Measurements from ENCODE around the gene CCDC138.

DNA sequence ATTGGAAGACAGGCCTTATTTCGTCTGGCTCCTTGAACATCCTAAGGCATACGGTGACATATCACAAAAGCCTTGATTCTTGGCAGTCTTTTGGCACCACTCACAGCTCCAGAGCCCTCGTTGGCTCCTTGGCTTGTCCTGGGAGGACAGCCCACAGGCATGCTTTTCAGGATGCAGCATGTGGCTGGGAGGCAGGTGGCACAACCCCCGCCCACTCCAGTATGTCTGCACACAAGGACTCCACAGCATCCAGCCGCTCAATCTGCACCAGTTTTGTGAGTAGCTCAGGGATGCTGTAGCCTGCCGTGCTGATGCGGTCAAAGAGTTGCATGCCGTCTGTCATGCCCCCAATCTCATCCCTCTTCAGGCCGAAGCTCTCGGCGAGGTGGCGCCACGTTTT lies 110.2 kb downstream of the CCDC138 start:
- TF ChIP-seq HCFC1 (IDR thresholded peaks at IDR 0.05; ENCODE audit: low read depth, low read length), result no peak
- TF ChIP-seq KDM5A (IDR thresholded peaks at IDR 0.05; ENCODE audit: borderline replicate concordance, low read length), result no peak

All from HepG2 (cell line).